GM18502 (cell line): Measurements from ENCODE around the gene HNF4A.
"Not testable (repeated sequence)": the region's sequence is repeated elsewhere in the genome, so short reads cannot be mapped to it uniquely, and the experiment has no call there.

Experiments
- ATAC-seq: cut with Tn5 transposase; IDR thresholded peaks from one replicate; pipeline ENCODE4 v1.9.1; 2021; ENCODE audit warnings: mild to moderate bottlenecking; ENCODE audit not compliant: unreplicated experiment, poor library complexity

The HNF4A gene

GRCh38 chr20:44461142-44461802 is 105.8 kb downstream of the HNF4A start:
- ATAC-seq: no peak

- ATAC-seq: no peak
Measured at GRCh38 chr20:44461803-44462174, 106.3 kb downstream of the HNF4A start.

GRCh38 chr20:44463466-44463865 is 108.0 kb downstream of the HNF4A start:
- no peak for ATAC-seq

- no peak for ATAC-seq
Measured at GRCh38 chr20:44464514-44464913, 109.0 kb downstream of the HNF4A start.

GRCh38 chr20:44465001-44465560 is 109.6 kb downstream of the HNF4A start:
- ATAC-seq: no peak

- no peak for ATAC-seq
Measured at GRCh38 chr20:44467289-44467883, 111.9 kb downstream of the HNF4A start.

- no peak for ATAC-seq
Measured at GRCh38 chr20:44468044-44468782, 112.7 kb downstream of the HNF4A start.

GRCh38 chr20:44470327-44470726 is 114.8 kb downstream of the HNF4A start:
- ATAC-seq: no peak

- ATAC-seq: no peak
Measured at GRCh38 chr20:44471481-44471882, 116.0 kb downstream of the HNF4A start.

GRCh38 chr20:44472283-44472682 is 116.8 kb downstream of the HNF4A start:
- ATAC-seq: not testable (repeated sequence)

- no peak for ATAC-seq
Measured at GRCh38 chr20:44475372-44475693, 119.8 kb downstream of the HNF4A start.

GRCh38 chr20:44475694-44476560 is 120.4 kb downstream of the HNF4A start, which contains the start of gene TTPAL:
Gene TTPAL (plus strand): TSS chr20:44475874. CDS start chr20:44480000, 4,126 bp downstream.
- ATAC-seq: peak; percentile 97

- ATAC-seq: no peak
Measured at GRCh38 chr20:44477151-44477550, 121.7 kb downstream of the HNF4A start.

GRCh38 chr20:44478206-44478605 is 122.7 kb downstream of the HNF4A start:
- ATAC-seq: no peak

- ATAC-seq: no peak
Measured at GRCh38 chr20:44479643-44480042, 124.1 kb downstream of the HNF4A start.

GRCh38 chr20:44480097-44480496 is 124.6 kb downstream of the HNF4A start:
- no peak for ATAC-seq

- no peak for ATAC-seq
Measured at GRCh38 chr20:44481719-44482416, 126.4 kb downstream of the HNF4A start.

- no peak for ATAC-seq
Measured at GRCh38 chr20:44483112-44483511, 127.6 kb downstream of the HNF4A start.
